C4-2B (cell line): ENCODE data around the gene FBXO42.

Experiments used
- ZFX ChIP-seq: fragments of 450-650 bp; IDR thresholded peaks from 2 replicates; pipeline ENCODE4 v1.6.1; 2017
- TF ChIP-seq, protein P1 (sequence below): fragments of 450-650 bp; conservative IDR thresholded peaks from 2 replicates; pipeline ENCODE4 v1.5.1; 2017; ENCODE audit warnings: mild to moderate bottlenecking

DNA sequence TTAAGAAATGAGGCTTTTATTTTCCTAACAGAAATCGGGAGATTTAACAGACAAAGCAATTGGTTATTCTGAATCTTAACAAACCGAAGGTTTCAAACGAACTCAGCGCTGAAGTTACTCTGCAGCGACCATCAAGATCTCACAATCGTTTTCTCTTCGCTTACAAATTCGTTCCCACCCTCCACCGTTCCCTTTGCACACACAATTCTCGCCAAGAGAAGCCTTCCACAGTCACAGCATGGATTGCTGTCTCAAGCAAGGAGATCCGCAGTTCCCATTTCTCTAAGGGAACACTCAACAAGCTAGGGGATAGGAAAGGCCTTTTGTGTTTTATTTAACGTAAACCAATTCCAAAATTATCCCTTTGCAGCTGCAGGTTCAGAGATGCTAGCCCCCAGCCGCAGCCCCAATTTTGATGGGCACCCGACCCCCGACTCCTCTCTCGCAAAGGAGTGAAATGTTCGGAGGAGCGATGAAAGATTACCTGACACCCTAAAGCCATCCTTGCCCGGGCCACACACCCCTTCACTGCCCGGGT, 755 bp downstream of the FBXO42 start:
- TF ChIP-seq, protein P1, sequence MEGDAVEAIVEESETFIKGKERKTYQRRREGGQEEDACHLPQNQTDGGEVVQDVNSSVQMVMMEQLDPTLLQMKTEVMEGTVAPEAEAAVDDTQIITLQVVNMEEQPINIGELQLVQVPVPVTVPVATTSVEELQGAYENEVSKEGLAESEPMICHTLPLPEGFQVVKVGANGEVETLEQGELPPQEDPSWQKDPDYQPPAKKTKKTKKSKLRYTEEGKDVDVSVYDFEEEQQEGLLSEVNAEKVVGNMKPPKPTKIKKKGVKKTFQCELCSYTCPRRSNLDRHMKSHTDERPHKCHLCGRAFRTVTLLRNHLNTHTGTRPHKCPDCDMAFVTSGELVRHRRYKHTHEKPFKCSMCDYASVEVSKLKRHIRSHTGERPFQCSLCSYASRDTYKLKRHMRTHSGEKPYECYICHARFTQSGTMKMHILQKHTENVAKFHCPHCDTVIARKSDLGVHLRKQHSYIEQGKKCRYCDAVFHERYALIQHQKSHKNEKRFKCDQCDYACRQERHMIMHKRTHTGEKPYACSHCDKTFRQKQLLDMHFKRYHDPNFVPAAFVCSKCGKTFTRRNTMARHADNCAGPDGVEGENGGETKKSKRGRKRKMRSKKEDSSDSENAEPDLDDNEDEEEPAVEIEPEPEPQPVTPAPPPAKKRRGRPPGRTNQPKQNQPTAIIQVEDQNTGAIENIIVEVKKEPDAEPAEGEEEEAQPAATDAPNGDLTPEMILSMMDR = no peak
- no peak for TF ChIP-seq ZFX
